HG03159 (cell line): Measurements from ENCODE around the gene CMKLR1.

Experiments
- ATAC-seq: cut with Tn5 transposase; IDR thresholded peaks from one replicate; pipeline ENCODE4 v1.9.1; 2021; ENCODE audit warnings: mild to moderate bottlenecking, moderate library complexity; ENCODE audit not compliant: unreplicated experiment

Gene CMKLR1

DNA sequence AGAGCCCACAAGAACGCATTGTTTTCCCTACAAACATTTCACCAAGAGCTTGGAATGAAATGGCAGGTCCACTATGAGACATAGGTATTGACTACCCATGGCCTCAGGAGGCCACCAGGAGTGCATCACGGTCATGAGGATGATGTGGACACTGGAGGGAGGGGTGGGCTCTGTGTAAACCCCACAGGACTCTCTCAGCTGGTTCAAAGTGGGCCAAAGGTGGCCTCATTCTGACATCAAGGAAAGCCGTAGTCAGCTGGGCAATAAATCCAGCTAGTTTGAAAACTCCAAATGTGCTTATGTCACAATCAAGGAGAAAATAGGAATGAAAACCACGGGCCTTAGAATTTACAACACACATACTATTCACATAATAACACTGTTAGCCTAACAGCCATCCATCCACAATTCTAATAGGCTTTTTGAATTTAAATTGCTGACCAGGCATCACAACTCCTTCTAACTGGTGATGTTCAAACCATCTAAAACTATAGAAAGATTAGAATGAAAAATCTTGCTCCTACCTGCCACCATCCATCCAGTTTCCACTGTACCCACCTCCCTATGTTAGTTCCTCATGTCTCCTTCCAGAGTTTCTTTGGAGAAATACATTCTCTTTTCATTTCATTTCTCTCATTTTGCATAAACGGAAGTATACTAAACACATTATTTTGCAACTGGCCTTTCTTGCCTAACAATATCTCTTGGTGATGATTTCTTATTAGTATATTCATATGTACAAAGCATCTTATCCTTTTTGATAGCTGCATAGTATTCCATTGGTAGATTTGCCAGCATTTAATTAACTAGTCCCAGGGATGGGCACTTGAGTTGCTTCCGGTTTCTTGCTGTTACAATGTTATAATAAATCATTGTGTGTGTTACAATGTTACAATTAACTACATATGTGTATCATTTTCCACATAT is 21.5 kb downstream of the CMKLR1 start:
- no peak for ATAC-seq

- no peak for ATAC-seq
Observed at GRCh38 chr12:108316176-108317086, 22.7 kb downstream of the CMKLR1 start.

- no peak for ATAC-seq
Observed at GRCh38 chr12:108315486-108316105, 23.5 kb downstream of the CMKLR1 start.

DNA sequence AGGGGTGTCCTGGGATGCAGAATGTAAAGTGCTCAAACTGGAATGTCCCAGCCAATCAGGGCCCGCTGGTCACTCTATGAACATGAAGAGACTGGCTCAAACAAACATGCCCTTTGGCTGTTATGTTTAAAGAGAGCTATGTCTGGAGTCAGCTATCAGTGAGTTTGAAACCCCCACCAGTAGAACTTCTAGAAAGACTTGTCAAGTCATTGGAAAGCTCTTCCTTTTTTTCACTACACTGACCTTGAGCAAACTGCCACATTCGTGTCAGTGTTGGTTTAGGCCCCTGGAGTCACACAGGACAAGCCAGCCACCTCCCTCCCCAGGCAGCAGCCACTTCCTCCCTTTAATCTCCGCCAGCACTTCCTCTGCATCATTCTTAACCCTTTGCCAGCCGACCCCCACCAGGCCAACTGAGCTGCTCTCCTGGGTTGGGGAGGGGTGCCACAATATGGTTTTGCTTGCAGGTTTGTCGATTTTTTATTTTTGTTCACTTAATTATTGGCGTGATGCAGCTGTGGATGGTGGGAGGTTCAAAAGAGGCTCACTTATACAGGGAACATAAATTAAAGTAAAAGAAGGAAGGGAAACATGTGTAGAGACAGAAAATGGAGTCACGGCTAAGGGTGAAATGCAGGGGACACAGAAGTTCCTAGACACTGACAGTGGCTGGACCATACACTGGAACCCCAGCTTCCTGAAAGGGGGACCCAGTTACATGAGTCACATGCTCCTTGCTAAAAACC is 25.3 kb downstream of the CMKLR1 start:
- ATAC-seq: no peak

GRCh38 chr12:108313241-108313605 is 25.9 kb downstream of the CMKLR1 start:
- ATAC-seq: no peak

DNA sequence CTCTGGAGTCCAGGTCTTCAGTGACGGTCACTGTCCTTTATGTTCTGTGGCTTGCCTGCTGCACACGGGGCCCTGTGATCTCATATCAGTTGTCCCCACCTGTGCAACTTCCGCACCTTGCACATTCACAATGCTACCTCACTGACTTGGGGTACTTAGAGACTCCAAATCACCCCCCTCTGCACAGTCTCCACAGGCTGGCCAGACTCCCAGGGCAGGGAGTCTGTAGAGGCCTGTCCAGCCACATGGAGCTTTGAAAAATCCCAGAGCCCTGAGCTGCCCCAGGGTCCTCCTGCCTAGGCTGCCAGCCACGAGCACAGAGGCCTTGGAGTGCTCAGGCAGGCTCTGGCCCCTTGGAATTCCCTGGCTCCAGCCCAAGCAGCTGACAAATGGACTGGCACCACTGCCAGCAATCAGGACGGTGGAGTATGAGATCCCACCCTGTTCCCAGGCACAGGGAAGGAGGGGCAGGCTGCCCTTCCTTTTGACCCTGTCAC is 26.4 kb downstream of the CMKLR1 start:
- no peak for ATAC-seq

GRCh38 chr12:108312073-108312659 is 26.9 kb downstream of the CMKLR1 start:
- ATAC-seq: no peak

DNA sequence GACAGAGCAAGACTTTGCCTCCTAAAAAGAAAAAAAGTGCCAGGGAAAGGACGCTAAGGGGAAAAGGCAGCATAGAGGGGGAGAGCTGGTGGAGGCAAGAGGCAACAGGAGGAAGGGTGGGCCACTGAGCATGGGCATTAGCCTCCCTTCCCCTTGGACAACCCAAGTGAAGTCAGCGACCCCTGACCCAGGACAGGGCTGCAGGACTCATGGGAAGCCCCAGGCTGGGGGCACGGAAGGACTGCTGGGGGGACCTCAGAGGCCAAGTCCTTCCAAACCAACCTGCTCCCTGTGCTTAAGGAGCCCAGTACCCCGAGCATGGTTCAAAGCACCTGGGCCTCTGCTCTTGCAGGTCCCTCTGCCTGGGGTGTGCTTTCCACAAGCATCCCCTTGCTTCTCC is 27.5 kb downstream of the CMKLR1 start:
- ATAC-seq: no peak

GRCh38 chr12:108310489-108310888 is 28.6 kb downstream of the CMKLR1 start:
- ATAC-seq: no peak

DNA sequence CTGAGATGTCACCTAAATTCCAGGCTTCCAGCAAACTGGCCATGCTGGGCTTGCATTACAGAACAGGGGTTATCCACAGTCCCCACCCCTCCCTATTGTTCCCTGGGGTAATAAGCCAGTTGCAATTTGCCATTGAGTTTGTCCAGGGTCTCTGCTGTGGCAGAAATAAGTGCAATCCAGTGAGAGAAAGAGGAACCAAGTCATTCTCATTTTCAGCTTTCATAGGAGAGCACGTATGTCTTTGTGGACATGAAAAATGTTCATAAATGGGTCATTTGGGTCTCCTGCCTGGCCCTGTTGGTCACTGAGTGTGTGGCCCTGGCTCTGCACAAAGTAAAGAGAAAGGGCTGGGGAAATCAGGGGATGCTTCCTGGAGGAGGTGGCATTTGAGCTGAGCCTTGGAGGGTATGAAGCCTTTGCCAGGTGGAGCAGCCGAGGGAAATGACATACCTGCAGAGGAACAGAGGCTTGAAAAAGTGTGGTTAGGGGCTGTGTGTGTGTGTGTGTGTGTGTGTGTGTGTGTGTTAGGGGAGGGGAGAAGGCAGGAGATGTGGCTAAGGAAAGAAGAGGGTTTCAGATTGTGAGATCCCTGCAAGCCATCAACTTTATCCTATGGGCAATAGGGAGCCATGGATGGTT is 29.3 kb downstream of the CMKLR1 start:
- ATAC-seq: no peak

DNA sequence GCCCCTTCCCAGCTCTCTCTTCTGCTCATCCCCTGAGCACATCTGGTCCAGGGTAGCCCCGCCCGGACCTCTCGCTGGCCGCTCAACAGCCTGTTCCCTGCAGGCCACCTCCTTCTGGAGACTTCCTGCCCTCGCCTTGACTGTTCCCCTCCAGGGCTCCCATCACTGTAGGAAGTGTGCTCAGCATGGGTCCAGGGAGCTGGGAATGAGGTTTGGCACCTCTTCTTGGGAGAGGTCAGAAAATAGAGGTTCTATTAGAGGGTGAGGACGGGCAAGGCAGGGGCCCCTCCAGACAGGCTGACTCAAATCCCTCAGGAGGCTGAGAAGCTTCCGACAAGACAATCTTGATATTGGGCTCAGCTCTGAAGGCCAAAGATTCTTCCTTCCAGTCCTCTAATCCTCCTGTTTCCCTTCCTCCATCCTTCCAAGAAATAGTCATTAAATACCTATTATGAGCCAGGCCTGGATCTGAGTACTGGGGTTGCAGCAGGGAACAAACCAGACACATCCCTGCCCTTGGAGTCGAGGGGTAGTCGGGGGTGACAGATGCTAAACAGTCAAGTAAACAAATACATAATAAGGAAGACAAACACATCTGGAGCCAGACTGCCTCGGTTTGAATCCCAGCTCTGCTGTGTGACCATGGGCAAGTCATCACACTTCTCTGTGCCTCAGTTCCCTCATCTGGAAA is 30.6 kb downstream of the CMKLR1 start:
- ATAC-seq: no peak

DNA sequence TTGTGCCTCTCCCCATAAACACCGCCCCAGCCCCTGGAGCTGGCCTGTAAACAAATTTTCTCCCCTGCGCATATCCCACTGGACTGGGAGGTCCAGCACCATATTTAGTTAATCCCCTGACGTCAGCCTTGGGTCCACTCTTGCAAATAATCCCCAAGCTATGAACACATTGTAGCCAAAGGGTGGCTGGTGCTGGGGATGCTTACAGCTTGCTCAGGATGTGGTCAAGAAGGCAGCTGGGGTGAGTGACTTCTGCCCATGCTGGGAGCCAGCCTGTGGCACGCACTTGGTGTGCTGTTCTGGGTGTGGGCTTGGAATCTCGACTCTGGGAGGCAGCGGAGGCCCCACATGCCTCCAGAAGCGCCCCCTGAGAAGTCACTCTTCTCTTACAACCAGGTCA is 32.1 kb downstream of the CMKLR1 start:
- ATAC-seq: no peak

GRCh38 chr12:108306506-108306905 is 32.6 kb downstream of the CMKLR1 start:
- no peak for ATAC-seq

GRCh38 chr12:108305991-108306501 is 33.1 kb downstream of the CMKLR1 start:
- ATAC-seq: no peak

GRCh38 chr12:108305520-108305919 is 33.6 kb downstream of the CMKLR1 start:
- no peak for ATAC-seq

DNA sequence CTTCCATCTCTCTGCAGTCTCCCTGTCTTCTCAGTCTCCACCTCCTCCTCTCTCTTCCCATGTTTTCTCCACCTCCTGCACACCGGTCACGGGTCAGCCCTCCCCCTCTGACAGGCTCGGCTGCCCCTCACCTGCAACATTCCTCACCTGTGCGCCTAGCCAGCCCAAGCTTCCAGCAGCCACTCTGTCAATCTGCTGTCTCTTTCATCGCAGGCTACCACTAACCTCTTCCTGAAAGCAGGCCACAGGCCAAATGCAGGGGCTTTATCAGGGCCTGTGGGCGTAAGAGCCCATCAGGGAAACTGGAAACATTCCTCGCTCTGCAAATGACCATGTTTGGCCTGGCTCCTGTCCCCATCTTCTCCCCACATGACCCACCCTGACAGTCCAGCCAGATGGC is 34.5 kb downstream of the CMKLR1 start:
- no peak for ATAC-seq

DNA sequence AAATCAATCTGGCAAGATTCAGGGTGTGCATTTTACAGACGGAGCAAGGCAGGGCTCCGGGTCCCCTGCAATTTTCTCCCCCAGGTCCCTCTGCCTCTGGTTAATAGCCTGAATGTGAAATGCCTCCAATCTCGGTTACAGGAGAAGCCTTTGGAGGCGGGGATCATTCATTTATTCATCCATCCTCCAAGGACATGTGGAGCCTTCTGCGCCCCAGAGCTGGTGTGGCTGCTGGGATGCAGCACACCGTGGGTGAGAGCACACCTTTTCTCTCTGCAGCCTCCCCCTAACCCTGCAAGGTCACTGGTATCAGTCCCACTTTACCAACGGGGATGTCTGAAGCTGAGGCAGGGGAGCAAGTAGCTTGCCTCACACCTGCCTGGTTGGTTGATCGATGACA is 35.4 kb downstream of the CMKLR1 start:
- ATAC-seq: no peak

DNA sequence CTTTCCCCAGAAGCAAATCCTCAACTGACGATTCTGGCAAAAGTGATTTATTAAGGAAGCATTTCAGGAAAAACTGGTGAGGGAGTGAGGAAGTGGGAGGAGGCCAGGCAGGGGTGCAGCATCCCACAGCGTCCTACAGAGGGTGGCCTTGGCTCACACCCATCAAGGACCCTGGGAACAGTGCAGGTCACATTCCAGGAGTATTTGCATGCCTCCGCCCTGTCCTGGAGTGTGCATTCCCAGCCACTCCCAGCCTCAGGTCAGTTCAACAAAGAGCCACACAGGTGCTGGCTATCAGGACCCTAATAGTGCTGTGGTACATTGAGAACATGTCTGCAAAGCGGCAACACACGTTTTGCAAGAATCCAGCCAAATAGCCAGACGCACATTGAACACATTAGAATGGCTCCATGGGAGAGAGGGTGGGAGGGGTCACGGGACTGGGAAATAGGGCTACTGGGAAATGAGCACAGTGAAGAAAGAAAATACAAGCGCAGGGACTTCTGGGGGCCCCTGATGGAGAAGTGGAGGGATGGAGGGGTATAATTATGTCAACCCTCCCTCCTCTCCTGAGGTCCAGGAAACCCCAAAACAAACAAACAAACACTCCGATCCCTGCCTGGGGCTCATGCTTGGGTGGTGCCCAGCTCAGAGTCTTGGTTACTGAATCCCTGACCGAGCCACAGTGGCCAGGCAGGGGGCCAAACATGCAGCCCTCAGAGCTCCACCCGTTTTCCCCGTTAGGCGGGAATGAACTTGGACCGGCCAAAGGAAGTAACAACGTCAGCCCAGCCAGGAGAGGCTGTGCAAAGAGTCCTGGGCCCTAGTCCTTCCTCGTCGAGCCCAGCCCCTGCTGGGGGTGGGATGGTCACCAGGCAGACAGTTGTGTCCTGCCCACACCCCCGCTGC is 36.5 kb downstream of the CMKLR1 start:
- no peak for ATAC-seq
